OCI-LY7 (cell line): Measurements from ENCODE around the gene IFNL2. TPM values are rescaled to one million over a fixed set of nuclear protein-coding genes. Genes with fewer than 3 reads are reported as not detected.

Source experiments
- BruUV-seq: library from RNA; stranded (reverse); fragments of 400-500 nt; replicated peaks from 2 replicates; lab custom pipeline; 2021; lab: Mats Ljungman, UMichigan
- CTCF ChIA-PET: fragments of 300-600 bp; sonication (Branson Sonifier 250); formaldehyde crosslinking; loops from one replicate; lab custom pipeline; 2022; ENCODE audit warnings: antibody characterized with exemption; ENCODE audit not compliant: unreplicated experiment; lab: Charles Lee
- POLR2A ChIA-PET: fragments of 300-600 bp; sonication (Branson Sonifier 250); formaldehyde crosslinking; loops from one replicate; lab custom pipeline; 2022; ENCODE audit warnings: antibody characterized with exemption; lab: Charles Lee
- DNase-seq: peaks from one replicate; pipeline ENCODE4 v3.0.0-alpha.2; 2015; ENCODE audit warnings: low spot score
- H2AFZ ChIP-seq: fragments of 200-600 bp; sonication (generic), shearing (Covaris generic); 2 replicates; pipeline ENCODE4 v1.6.1; 2014; ENCODE audit warnings: mild to moderate bottlenecking, antibody characterized with exemption, low read length, moderate library complexity
- H3K27ac ChIP-seq: fragments of 200-600 bp; sonication (generic); 2 replicates; pipeline ENCODE4 v1.5.1; 2014; ENCODE audit warnings: mixed run types, low read depth, mild to moderate bottlenecking, moderate library complexity, low read length, inconsistent platforms; ENCODE audit not compliant: poor library complexity, severe bottlenecking
- H3K36me3 ChIP-seq: fragments of 200-600 bp; sonication (generic); 2 replicates; pipeline ENCODE4 v1.6.1; 2014; ENCODE audit warnings: mild to moderate bottlenecking, antibody characterized with exemption, low read length, moderate library complexity, mixed read lengths; ENCODE audit not compliant: insufficient read depth
- H3K4me1 ChIP-seq: fragments of 200-600 bp; sonication (generic); 2 replicates; pipeline ENCODE4 v1.5.1; 2014; ENCODE audit warnings: mild to moderate bottlenecking, low read length; ENCODE audit not compliant: insufficient read depth, poor library complexity, severe bottlenecking
- H3K4me2 ChIP-seq: fragments of 200-600 bp; sonication (generic); 2 replicates; pipeline ENCODE4 v1.6.1; 2014; ENCODE audit warnings: mild to moderate bottlenecking, low read length
- H3K4me3 ChIP-seq: fragments of 200-600 bp; sonication (generic); 2 replicates; pipeline ENCODE4 v1.5.1; 2014; ENCODE audit warnings: mild to moderate bottlenecking, low read depth, low read length; ENCODE audit not compliant: poor library complexity, severe bottlenecking
- H3K79me2 ChIP-seq: fragments of 200-600 bp; sonication (generic); 2 replicates; pipeline ENCODE4 v1.6.1; 2016; ENCODE audit warnings: low read depth, mild to moderate bottlenecking, low read length, moderate library complexity, mixed read lengths; ENCODE audit not compliant: insufficient read depth
- H3K9me2 ChIP-seq: fragments of 200-600 bp; sonication (generic); 2 replicates; pipeline ENCODE4 v1.6.1; 2016; ENCODE audit warnings: mild to moderate bottlenecking, low read length, mixed read lengths; ENCODE audit not compliant: insufficient read depth
- H3K9me3 ChIP-seq: fragments of 200-600 bp; sonication (generic); 2 replicates; pipeline ENCODE4 v1.6.1; 2014; ENCODE audit warnings: mild to moderate bottlenecking, mixed run types, low read length, mixed read lengths
- H4K20me1 ChIP-seq: fragments of 200-600 bp; sonication (generic); 2 replicates; pipeline ENCODE4 v1.6.1; 2014; ENCODE audit warnings: mild to moderate bottlenecking, antibody characterized with exemption, low read length, moderate library complexity, mixed read lengths; ENCODE audit not compliant: insufficient read depth
- EZH2phosphoT487 ChIP-seq: fragments of 200-600 bp; sonication (generic); IDR thresholded peaks from 2 replicates; pipeline ENCODE4 v1.6.1; 2018; ENCODE audit warnings: low read depth, borderline replicate concordance, mild to moderate bottlenecking, mixed run types, antibody characterized with exemption, low read length, moderate library complexity, mixed read lengths
- intact Hi-C: fragments of 100-400 bp; cut with micrococcal nuclease; formaldehyde crosslinking; loops from one replicate; pipeline ENCODE4 v1.10.0; 2022; ENCODE audit not compliant: unreplicated experiment
- total RNA-seq, 2 experiments: library from RNA; depleted of rRNA in 1 of 2; stranded (reverse); fragments of >200 nt in 1 of 2; shearing (Covaris generic) in 1 of 2; gene quantifications; 2 replicates each; pipeline ENCODE4 v1.2.3, GENCODE V29; 2014 to 2022
- TF ChIP-seq, protein P1 (sequence below): fragments of 200-600 bp; sonication (generic); conservative IDR thresholded peaks from 2 replicates; pipeline ENCODE4 v1.5.1; 2014; ENCODE audit warnings: mild to moderate bottlenecking, antibody characterized with exemption, low read length, moderate library complexity, mixed read lengths

Gene IFNL2
- total RNA-seq, 2 experiments from 2014 or later: not detected

DNA sequence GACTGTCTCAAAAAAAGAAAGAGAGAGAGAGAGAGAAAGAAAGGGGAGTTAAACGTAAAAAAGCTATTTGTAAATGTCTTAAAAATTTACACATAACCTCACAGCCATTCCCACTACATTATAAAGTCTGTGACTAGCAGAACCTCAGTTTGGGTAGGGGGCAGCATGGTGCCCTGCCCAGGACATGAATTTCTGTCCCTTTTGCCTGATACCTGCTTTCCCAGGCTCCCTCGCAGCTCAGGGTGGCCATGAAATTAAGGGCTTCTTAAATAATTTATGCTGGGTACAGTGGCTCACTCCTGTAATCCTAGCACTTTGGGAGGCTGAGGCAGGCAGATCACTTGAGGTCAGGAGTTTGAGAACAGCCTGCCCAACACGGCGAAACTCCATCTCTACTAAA, 32.8 kb downstream of the IFNL2 start:
- no peaks in the 10 kb centered on the region for H3K4me1 ChIP-seq
- H3K4me2 ChIP-seq: no peak overlapping the region
- no peak for TF ChIP-seq EZH2phosphoT487
- TF ChIP-seq, protein P1, sequence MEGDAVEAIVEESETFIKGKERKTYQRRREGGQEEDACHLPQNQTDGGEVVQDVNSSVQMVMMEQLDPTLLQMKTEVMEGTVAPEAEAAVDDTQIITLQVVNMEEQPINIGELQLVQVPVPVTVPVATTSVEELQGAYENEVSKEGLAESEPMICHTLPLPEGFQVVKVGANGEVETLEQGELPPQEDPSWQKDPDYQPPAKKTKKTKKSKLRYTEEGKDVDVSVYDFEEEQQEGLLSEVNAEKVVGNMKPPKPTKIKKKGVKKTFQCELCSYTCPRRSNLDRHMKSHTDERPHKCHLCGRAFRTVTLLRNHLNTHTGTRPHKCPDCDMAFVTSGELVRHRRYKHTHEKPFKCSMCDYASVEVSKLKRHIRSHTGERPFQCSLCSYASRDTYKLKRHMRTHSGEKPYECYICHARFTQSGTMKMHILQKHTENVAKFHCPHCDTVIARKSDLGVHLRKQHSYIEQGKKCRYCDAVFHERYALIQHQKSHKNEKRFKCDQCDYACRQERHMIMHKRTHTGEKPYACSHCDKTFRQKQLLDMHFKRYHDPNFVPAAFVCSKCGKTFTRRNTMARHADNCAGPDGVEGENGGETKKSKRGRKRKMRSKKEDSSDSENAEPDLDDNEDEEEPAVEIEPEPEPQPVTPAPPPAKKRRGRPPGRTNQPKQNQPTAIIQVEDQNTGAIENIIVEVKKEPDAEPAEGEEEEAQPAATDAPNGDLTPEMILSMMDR: no peak
- no peaks in the 10 kb centered on the region for H3K9me2 ChIP-seq
- POLR2A ChIA-PET: interaction anchor here (0.7 kb wide), 1 partner anchor 172 kb away, joined by 4 read pairs; no protein-coding TSS in a partner anchor
- H3K9me3 ChIP-seq: no peaks in the 10 kb centered on the region
- H3K36me3 ChIP-seq: no peaks in the 10 kb centered on the region
- CTCF ChIA-PET: no interaction called here
- no peaks in the 10 kb centered on the region for H4K20me1 ChIP-seq
- intact Hi-C loops: no loop called here
- BruUV-seq: no TSS peak
- H3K4me3 ChIP-seq: no peak overlapping the region
- no peaks in the 10 kb centered on the region for H3K79me2 ChIP-seq
- no peak for DNase-seq
- no peak overlapping the region for H3K27ac ChIP-seq
- no peak overlapping the region for H2AFZ ChIP-seq

DNA sequence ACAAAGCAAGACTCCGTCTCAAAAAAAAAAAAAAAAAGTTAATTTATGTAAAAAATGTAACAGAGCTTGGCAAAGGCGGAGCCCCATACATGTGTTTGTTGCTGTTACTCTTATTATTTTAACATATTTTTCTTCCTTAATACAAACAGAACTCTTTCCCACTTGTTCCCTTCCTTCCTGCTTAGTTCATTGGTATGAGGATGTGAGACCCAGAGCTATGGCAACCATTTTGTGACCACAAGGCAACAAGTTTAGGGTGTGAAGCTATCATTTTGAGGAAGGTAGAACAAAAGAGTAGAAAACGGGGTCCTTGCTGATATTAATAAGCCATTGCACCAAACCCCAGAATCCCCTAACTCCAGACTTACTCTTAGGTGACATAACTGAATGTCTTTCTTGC, 33.4 kb downstream of the IFNL2 start:
- TF ChIP-seq EZH2phosphoT487: no peak
- TF ChIP-seq, protein P1: no peak
- CTCF ChIA-PET: no interaction called here

DNA sequence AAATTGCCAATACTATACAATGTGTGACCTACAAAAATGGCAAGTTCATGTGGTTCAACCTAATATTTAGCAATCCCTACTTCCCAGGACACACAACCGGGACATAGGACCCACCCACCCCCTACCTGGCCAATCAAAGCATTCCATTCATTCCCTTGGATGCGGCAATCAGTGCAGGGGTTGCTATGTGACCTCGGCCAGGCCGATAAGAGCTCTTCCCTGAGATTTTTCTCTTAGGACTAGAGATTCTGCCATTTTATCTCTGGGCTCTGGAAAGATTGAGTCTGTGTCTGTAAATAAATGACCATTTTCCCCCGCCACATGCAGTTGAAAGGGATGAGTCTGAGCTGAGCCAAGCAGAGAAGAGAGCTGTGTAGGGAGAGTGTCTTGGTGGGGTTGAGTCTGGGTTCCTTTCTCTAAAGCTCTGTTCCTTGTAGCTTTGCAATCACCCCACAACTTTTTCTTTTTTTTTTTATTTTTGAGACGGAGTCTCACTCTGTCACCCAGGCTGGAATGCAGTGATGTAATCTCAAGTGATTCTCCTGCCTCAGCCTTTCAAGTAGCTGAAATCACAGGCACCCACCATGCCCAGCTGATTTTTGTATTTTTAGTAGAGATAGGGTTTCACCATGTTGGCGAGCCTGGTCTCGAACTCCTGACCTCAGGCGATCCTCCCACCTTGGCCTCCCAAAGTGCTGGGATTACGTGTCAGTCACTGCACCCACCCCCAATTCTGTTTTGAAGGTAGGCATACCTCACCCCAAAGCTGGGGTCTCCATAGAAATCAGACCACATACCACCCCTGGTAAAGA, 35.4 kb downstream of the IFNL2 start:
- H3K9me2 ChIP-seq: no peaks in the 10 kb centered on the region
- H3K27ac ChIP-seq: no peak overlapping the region
- no peak for DNase-seq
- no peak overlapping the region for H3K4me3 ChIP-seq
- no peaks in the 10 kb centered on the region for H3K36me3 ChIP-seq
- H2AFZ ChIP-seq: no peak overlapping the region
- POLR2A ChIA-PET: no interaction called here
- intact Hi-C loops: no loop called here
- no peak for TF ChIP-seq EZH2phosphoT487
- TF ChIP-seq, protein P1: no peak
- H4K20me1 ChIP-seq: no peaks in the 10 kb centered on the region
- no peaks in the 10 kb centered on the region for H3K4me1 ChIP-seq
- CTCF ChIA-PET: no interaction called here
- no TSS peak for BruUV-seq
- H3K4me2 ChIP-seq: no peak overlapping the region
- no peaks in the 10 kb centered on the region for H3K9me3 ChIP-seq
- no peaks in the 10 kb centered on the region for H3K79me2 ChIP-seq

More for the DNA sequence above, 33.4 kb downstream of the IFNL2 start:
- H3K79me2 ChIP-seq: no peaks in the 10 kb centered on the region
- H3K9me3 ChIP-seq: no peaks in the 10 kb centered on the region
- intact Hi-C loops: no loop called here
- H3K36me3 ChIP-seq: no peaks in the 10 kb centered on the region
- no peak for DNase-seq
- H3K27ac ChIP-seq: no peak overlapping the region
- no peak overlapping the region for H3K4me3 ChIP-seq
- no peaks in the 10 kb centered on the region for H4K20me1 ChIP-seq
- no peaks in the 10 kb centered on the region for H3K9me2 ChIP-seq
- POLR2A ChIA-PET: interaction anchor here (0.7 kb wide), 1 partner anchor 173 kb away, joined by 4 read pairs; no protein-coding TSS in a partner anchor
- no peaks in the 10 kb centered on the region for H3K4me1 ChIP-seq
- no peak overlapping the region for H3K4me2 ChIP-seq
- no TSS peak for BruUV-seq
- H2AFZ ChIP-seq: no peak overlapping the region
